Measurements from ENCODE around the gene SLX4.

The SLX4 gene

GRCh38 chr16:3548859-3549258 is 62.5 kb downstream of the SLX4 start:
- DNase-seq, result no peak

GRCh38 chr16:3548445-3548844 is 63.0 kb downstream of the SLX4 start:
- no peak for DNase-seq

DNA sequence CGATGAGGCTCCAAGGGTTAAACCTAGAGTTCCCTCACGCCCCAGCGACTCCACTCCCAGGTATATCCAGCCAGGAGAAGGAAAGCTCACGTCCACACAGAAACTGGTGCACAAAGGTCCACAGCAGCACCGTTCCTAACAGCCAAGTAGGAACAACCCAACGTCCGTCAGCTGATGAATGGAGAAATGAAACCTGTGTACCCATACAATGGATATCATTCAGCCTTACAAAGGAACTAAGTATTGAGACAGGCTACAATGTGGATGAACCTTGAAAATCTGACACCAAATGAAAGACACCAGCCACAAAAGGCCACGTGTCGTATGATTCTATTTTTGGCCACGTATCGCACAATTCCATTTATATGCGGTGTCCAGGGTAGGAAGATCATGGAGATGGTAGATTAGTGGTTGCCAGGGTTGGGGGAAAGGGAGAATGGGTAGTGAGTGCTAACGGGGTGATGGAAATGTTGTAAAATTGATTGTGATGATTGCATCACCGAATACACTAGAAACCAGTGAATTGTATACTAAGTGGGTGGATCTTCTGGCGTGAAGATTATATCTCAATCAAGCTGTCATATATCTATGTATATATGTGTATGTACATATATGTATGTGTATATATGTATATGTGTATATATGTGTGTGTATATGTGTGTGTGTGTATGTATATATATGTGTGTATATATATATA is 64.3 kb downstream of the SLX4 start:
- DNase-seq, result no peak

- no peak for DNase-seq
Measured at GRCh38 chr16:3542601-3543373, 68.6 kb downstream of the SLX4 start.

DNA sequence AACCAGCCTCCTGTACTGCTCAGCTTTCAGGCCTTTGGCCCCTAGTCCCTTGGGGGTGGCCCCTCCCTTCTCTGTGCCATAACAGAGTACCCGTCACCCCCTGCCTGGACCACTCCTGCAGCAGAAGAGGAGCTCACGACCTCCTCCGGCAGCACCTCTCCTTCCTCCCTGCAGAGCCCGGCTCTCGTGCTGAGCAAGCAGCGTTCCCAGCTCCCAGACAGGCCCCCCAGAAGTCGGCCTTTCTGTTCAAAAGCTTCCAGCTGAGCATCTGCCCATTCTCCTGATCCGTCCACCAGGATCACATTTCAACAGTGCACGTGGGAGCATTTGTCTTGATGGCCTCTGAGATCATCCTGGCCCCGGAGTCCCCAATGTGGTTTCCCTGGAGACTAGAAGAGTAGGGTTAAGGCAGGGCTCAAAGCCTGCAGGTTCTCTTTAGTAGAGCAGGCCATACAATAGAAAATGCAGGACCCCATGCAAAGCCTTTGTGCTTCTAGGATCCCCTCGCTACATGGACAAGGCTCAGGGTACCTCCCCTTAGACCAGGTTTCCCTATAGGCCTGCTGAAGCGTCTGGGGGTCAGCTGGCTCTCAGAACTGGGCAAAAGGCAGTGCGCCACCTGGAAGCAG is 69.8 kb downstream of the SLX4 start:
- no peak for DNase-seq

- DNase-seq, result no peak
Measured at GRCh38 chr16:3538222-3538621, 73.2 kb downstream of the SLX4 start.

DNA sequence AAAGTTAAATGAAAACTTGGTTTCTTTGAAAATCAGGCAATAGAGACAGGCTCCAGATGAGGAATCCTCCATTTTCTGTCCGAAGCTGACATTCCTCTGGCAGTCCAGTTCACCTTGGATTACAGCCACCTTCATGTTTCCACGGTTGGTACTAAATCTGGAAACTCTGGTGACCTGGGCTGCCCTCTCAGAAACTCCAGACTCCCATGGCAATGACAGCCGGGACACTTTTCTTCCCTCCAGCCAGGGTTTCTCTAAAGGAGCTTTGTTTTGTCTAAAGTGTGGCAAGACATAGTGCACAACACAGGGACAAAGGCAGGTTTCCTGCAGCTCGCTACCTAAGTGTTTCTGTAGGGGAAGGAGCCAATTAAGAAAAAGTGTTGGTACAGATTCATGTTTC is 74.6 kb downstream of the SLX4 start:
- no peak for DNase-seq

DNA sequence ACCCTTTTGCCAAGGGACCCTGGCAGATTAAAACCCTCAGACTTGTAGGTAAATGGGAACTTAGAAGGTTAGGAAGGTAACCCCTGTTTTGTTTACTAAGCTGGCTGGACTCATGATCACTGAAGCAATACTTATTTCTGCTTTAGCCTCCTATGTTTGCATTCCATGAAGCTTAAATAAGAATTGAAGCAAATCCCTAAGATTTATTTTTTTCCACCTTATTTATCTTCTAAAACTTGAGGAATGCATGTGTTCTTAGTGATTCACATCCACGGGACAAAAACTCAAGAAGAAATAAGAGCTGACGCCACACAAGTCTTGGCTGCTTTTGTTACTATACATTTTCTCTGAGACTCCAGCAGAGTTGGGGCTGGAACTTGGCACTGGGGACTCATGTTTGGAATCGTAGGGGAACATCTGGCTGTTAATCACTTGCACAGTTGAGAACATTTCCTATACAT is 75.1 kb downstream of the SLX4 start:
- no peak for DNase-seq

DNA sequence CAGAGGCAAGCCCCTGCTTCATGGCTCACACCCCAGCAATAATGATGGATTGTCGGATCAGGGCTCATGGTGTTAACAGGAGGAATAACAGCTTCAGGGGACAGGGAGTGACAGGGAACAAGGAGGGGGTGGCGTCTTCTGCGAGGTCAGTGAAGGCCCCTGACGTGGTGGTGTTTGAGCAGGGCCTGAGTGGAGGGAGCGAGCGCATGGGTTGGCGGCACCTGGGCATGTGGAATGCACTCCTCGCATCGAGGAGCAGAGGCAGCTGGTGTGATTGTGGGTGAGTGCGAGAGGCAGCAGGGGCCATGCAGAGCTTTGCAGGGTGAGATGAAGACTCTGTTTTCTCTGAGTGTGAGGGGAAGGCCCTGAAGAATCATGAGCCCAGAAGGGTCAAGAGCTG is 77.3 kb downstream of the SLX4 start:
- DNase-seq, result no peak

DNA sequence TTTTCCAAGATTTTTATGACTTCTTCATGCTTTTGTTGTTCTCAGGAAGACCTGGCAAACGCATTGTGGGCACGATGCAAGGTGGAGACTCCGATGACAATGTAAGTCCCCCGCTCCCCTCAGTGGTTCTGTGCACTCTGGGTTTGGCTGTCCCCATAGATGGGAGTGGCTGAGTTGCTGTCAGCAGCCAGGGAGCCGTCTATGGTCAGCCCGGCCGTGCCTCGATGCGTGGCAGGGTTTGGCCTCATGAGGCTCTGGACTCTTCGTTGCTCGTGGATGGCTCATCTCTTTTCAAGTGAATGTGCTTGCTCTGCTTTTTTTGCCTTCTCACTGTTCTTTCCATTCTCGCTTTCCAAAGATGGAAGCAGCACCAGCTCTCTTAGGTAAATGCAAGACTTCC is 78.7 kb downstream of the SLX4 start:
- DNase-seq, result no peak
